Measurements from ENCODE around the gene SLC16A8.

GRCh38 chr22:38118182-38118581 is 34.2 kb upstream of the SLC16A8 start:
- TF ChIP-seq CTCF (IDR thresholded peaks at IDR 0.05; ENCODE audit: low read length) (no peak), EZH2 (IDR thresholded peaks at IDR 0.05; ENCODE audit: borderline replicate concordance, low read length) (no peak)

Measured in OCI-LY1 (cell line).